Measurements from ENCODE around the gene LMO7.

GRCh38 chr13:75843991-75844390, 207.9 kb downstream of the LMO7 start:
- no peak for TF ChIP-seq EZH2phosphoT487 (IDR thresholded peaks at IDR 0.05; ENCODE audit: borderline replicate concordance, low read depth, low read length)
- TF ChIP-seq, protein P1, sequence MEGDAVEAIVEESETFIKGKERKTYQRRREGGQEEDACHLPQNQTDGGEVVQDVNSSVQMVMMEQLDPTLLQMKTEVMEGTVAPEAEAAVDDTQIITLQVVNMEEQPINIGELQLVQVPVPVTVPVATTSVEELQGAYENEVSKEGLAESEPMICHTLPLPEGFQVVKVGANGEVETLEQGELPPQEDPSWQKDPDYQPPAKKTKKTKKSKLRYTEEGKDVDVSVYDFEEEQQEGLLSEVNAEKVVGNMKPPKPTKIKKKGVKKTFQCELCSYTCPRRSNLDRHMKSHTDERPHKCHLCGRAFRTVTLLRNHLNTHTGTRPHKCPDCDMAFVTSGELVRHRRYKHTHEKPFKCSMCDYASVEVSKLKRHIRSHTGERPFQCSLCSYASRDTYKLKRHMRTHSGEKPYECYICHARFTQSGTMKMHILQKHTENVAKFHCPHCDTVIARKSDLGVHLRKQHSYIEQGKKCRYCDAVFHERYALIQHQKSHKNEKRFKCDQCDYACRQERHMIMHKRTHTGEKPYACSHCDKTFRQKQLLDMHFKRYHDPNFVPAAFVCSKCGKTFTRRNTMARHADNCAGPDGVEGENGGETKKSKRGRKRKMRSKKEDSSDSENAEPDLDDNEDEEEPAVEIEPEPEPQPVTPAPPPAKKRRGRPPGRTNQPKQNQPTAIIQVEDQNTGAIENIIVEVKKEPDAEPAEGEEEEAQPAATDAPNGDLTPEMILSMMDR (conservative IDR thresholded peaks at IDR 0.05; ENCODE audit: low read length) = no peak

Measured in OCI-LY7 (cell line).